GM21528 (cell line): ENCODE data around the gene H6PD.

Experiments used
- ATAC-seq: cut with Tn5 transposase; IDR thresholded peaks from one replicate; pipeline ENCODE4 v1.9.1; 2021; ENCODE audit warnings: mild to moderate bottlenecking, moderate library complexity; ENCODE audit not compliant: unreplicated experiment, low FRiP score

The H6PD gene

GRCh38 chr1:9312168-9312720, 77.7 kb downstream of the H6PD start:
- ATAC-seq, result no peak

DNA sequence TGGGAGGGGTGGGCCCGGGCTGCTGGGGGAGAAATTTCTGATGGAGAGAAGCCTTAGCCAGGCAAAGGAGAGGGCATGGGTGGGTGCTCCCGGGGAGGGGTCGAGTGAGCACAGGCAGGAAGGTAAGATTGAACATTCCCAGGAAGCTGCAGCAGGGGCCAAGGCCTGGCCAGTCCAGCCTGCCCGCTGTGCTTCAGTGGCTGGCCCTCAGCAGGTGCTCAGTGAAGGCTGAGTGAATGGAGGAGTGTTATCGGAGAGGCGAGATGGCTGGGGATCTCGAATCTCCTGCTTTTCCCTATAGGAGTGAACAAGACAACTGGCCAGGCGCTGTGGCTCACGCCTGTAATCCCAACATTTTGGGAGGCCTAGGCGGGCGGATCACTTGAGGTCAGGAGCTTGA, 79.0 kb downstream of the H6PD start:
- ATAC-seq, result no peak

DNA sequence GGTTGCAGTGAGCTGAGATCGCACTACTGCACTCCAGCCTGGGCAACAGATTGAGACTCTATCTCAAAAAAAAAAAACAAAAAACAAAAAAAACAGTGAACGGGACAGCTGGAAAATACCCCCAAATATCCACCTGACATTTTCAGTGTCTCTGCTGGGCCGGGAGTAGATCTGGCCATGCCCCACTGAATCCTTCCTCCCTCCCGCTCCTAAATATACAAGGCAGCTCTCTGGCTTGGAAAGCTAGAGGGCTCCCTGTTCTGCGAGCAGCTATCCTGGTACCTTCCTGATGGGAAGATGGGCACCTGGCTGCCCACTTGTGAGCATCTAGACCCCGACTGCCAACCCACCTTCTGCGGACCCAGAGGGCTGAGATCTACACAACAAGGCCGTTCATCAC, 79.5 kb downstream of the H6PD start:
- ATAC-seq, result no peak

DNA sequence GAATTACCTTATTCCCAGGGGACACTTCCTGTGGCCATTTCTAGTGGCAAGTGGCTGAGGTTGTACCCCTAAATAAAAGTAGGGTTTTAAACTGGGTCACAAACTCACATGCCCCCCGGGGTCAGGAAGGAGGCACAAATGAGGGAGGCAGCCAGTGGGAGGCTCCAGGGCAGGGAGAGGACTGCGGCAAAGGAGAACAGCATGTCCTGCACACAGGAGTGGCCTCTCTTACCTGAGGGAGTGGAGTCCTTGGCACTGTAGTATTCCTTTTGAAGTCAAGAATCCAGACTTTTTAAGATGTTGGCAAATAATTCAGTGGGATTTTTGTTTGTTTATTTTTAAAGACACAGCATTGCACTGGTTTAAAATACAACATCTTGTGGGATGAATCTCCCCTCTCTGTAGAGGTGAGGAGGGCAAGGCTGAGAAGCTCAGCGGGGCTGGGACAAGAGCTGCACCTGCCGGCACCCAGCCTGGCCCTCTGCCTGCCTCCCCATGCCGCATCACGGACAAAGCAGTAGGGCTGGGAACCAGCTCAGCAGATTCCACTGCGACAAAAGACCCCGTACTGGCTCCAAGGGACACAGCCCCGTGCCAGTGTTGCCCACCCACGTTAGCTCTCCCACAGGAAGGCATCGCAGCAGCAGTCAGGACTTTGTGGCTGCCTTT, 80.3 kb downstream of the H6PD start:
- ATAC-seq, result no peak

GRCh38 chr1:9315411-9316079, 81.0 kb downstream of the H6PD start:
- no peak for ATAC-seq

GRCh38 chr1:9316080-9316444, 81.5 kb downstream of the H6PD start:
- no peak for ATAC-seq

DNA sequence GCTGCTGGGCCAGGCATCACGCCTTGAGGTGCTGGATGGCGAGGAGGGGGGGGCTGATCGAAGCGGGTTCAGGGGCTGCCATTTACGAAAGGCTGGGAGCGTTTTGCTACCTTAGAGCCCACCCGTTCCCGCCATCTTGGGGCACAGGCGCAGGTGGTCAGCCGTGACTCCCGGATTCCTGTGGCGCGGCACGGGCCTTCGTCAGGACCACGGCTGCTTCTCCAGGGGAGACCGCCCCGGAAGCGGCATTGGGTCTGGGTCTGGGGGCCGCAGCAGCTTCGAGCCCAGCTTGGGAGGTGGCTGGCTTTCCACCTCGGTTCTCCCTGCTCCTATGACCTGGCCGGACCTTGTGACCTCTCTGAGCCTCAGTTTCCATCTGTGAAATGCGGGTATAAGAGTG, 81.9 kb downstream of the H6PD start:
- no peak for ATAC-seq

- ATAC-seq, result no peak
Observed at GRCh38 chr1:9317072-9317471, 82.5 kb downstream of the H6PD start.

GRCh38 chr1:9317591-9318417, 83.2 kb downstream of the H6PD start:
- ATAC-seq, result no peak

DNA sequence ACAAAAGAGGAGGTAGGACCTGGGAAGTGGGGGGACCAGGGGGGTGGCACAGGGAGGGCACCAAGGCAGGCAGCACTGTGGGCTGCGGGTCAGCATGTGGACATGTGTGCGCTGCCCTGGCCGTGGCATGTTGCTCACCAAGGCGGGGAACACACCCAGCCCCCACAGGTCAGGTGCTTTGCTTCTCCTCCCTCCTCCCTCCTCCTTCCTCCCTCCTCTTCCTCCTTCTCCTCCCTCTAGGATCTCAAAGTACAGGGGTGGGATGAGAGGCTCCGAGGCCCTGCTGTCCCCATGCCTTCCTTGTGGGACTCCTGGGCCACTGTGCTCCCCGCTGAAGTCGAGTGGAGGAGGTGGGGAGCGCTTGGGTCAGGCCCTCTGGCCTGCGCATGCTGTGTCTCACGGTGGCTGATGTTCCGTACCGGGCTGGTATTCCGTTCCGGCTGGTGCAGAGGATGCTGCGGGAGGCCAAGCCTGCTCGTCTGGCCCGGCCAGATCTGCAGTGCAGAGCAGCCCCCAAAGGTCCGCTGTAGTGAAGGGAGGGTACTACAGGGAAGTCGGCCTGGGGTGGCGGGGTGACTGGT, 84.7 kb downstream of the H6PD start:
- no peak for ATAC-seq

GRCh38 chr1:9319789-9320519, 85.4 kb downstream of the H6PD start:
- no peak for ATAC-seq
